AG09309 (cell line): ENCODE results near the gene CCDC91.

Source experiments
- DNase-seq: peaks from one replicate; pipeline ENCODE4 v3.0.0-alpha.2; 2010; ENCODE audit warnings: low read depth
- H3K4me3 ChIP-seq: 2 replicates; pipeline ENCODE4 v1.5.1; 2011; ENCODE audit warnings: mild to moderate bottlenecking, low read depth, low read length, moderate library complexity; ENCODE audit not compliant: control insufficient read depth
- CTCF ChIP-seq: IDR thresholded peaks from 2 replicates; pipeline ENCODE4 v1.5.1; 2011; ENCODE audit warnings: mild to moderate bottlenecking, low read depth, low read length, inconsistent platforms; ENCODE audit not compliant: insufficient read depth, control insufficient read depth; ENCODE audit errors: missing control alignments

The CCDC91 gene

GRCh38 chr12:28167981-28168485, 22.2 kb upstream of the CCDC91 start:
- TF ChIP-seq CTCF, result no peak
- no peak for DNase-seq

GRCh38 chr12:28171356-28172060, 18.7 kb upstream of the CCDC91 start:
- H3K4me3 ChIP-seq, result no peak overlapping the region
- DNase-seq, result no peak
- TF ChIP-seq CTCF, result no peak

More at GRCh38 chr12:28167981-28168485, 22.2 kb upstream of the CCDC91 start:
- no peak overlapping the region for H3K4me3 ChIP-seq

GRCh38 chr12:28172434-28173030, 17.7 kb upstream of the CCDC91 start:
- peak; percentile 44 for DNase-seq
- peak; percentile 75 for TF ChIP-seq CTCF

GRCh38 chr12:28173440-28173839, 16.8 kb upstream of the CCDC91 start:
- no peak for TF ChIP-seq CTCF
- DNase-seq, result no peak
- no peak overlapping the region for H3K4me3 ChIP-seq

More at GRCh38 chr12:28172434-28173030, 17.7 kb upstream of the CCDC91 start:
- no peak overlapping the region for H3K4me3 ChIP-seq

- TF ChIP-seq CTCF, result no peak
- no peak overlapping the region for H3K4me3 ChIP-seq
- no peak for DNase-seq
Observed at GRCh38 chr12:28175098-28175589, 15.1 kb upstream of the CCDC91 start.

GRCh38 chr12:28176295-28176694, 14.0 kb upstream of the CCDC91 start:
- H3K4me3 ChIP-seq, result no peak overlapping the region
- DNase-seq, result no peak
- TF ChIP-seq CTCF, result no peak
